Activated CD4-positive, alpha-beta T cell treated with anti-CD3 and anti-CD28 coated beads for 36 hours (primary cell): ENCODE results near the gene NPHP4. TPM values are rescaled to one million over a fixed set of nuclear protein-coding genes. Genes with fewer than 3 reads are reported as not detected.
"Not testable (repeated sequence)": the region's sequence is repeated elsewhere in the genome, so short reads cannot be mapped to it uniquely, and the experiment has no call there.

Experiments
- ATAC-seq: fragments of 200-7000 bp; cut with Tn5 transposase; one replicate; pipeline ENCODE4 v1.10.0; 2021; ENCODE audit warnings: mild to moderate bottlenecking, moderate library complexity
- CTCF ChIA-PET: fragments of 350-600 bp; sonication (Branson Sonifier 250); formaldehyde crosslinking; loops from one replicate; lab custom pipeline; 2021; ENCODE audit warnings: antibody characterized with exemption; lab: Charles Lee
- POLR2A ChIA-PET: fragments of 350-600 bp; sonication (Branson Sonifier 250); formaldehyde crosslinking; loops from one replicate; lab custom pipeline; 2021; ENCODE audit warnings: antibody characterized with exemption, inconsistent platforms; lab: Charles Lee
- DNase-seq: peaks from one replicate; pipeline ENCODE4 v3.0.0-alpha.2; 2020
- H3K27ac Mint-ChIP-seq: one replicate; pipeline ENCODE4 v1.8.0; 2021; ENCODE audit warnings: mixed read lengths
- H3K27me3 Mint-ChIP-seq: one replicate; pipeline ENCODE4 v1.8.0; 2021; ENCODE audit warnings: mixed read lengths
- H3K36me3 Mint-ChIP-seq: one replicate; pipeline ENCODE4 v1.8.0; 2021; ENCODE audit warnings: low read depth, mixed read lengths
- H3K4me1 Mint-ChIP-seq: one replicate; pipeline ENCODE4 v1.8.0; 2021; ENCODE audit warnings: mixed read lengths
- H3K4me3 Mint-ChIP-seq: one replicate; pipeline ENCODE4 v1.8.0; 2021; ENCODE audit warnings: mild to moderate bottlenecking, moderate library complexity, mixed read lengths
- H3K9me3 Mint-ChIP-seq: one replicate; pipeline ENCODE4 v1.8.0; 2021; ENCODE audit warnings: low read depth, mixed read lengths
- intact Hi-C, 2 experiments: fragments of 100-400 bp; cut with DNase I in 1 of 2; cut with micrococcal nuclease in 1 of 2; formaldehyde crosslinking; loops; one replicate each; pipeline versions ENCODE4 v1.14.2 to v1.15.1; 2022 to 2024; cut with DNase I, micrococcal nuclease
- total RNA-seq, 2 experiments: library from RNA; stranded (reverse); gene quantifications; one replicate each; pipeline ENCODE4 v1.2.3, GENCODE V29; 2021

The NPHP4 gene
- total RNA-seq, 2 experiments from 2014 or later, result 12.9 to 14.1 TPM

- ATAC-seq (no peak), DNase-seq (no peak)
- Mint-ChIP-seq H3K4me1 (peaks cover 22% of the 10 kb centered on the region), H3K4me3 (no peak overlapping the region), H3K9me3 (peaks cover 6% of the 10 kb centered on the region), H3K27me3 (no peaks in the 10 kb centered on the region), H3K27ac (no peak overlapping the region), H3K36me3 (peaks cover 28% of the 10 kb centered on the region)
- intact Hi-C loops, result loop anchor here in 1 of 2 experiments (10.0 kb wide), 1 partner anchor 760 kb away; the partner anchor contains the start of gene CAMTA1
- ChIA-PET CTCF (interaction anchor here (0.6 to 0.7 kb wide), 3 partner anchors 26 to 380 kb away, joined by 3 read pairs; no protein-coding TSS in a partner anchor), POLR2A (interaction anchor here (1.4 to 2.5 kb wide), 2 partner anchors 30 to 32 kb away, joined by 5 to 15 read pairs; partner anchors contain the start of gene NPHP4)
Measured at GRCh38 chr1:6024376-6024775, 32.2 kb upstream of the NPHP4 start.

GRCh38 chr1:6023346-6023745 is 31.1 kb upstream of the NPHP4 start:
- CTCF ChIA-PET, result interaction anchor here (1.2 kb wide), 1 partner anchor 31 kb away, joined by 3 read pairs; no protein-coding TSS in a partner anchor
- no peak overlapping the region for H3K4me3 Mint-ChIP-seq
- H3K9me3 Mint-ChIP-seq, result peaks cover 6% of the 10 kb centered on the region
- H3K36me3 Mint-ChIP-seq, result peaks cover 19% of the 10 kb centered on the region
- no peak for ATAC-seq
- POLR2A ChIA-PET, result interaction anchor here (1.1 kb wide), 1 partner anchor 11 kb away, joined by 4 read pairs; no protein-coding TSS in a partner anchor
- no peak for DNase-seq
- intact Hi-C loops, result loop anchor here in 1 of 2 experiments (10.0 kb wide), 1 partner anchor 761 kb away; the partner anchor contains the start of gene CAMTA1
- peaks cover 11% of the 10 kb centered on the region for H3K4me1 Mint-ChIP-seq
- H3K27ac Mint-ChIP-seq, result no peak overlapping the region
- H3K27me3 Mint-ChIP-seq, result no peaks in the 10 kb centered on the region

- CTCF ChIA-PET, result no interaction called here
- no peak overlapping the region for H3K27ac Mint-ChIP-seq
Measured at GRCh38 chr1:6022193-6022592, 30.0 kb upstream of the NPHP4 start.

GRCh38 chr1:6019166-6019845 is 27.1 kb upstream of the NPHP4 start:
- ATAC-seq, result no peak
- no peak for DNase-seq
- Mint-ChIP-seq H3K27me3 (no peaks in the 10 kb centered on the region), H3K9me3 (peaks cover 6% of the 10 kb centered on the region), H3K27ac (no peak overlapping the region), H3K4me1 (no peaks in the 10 kb centered on the region), H3K4me3 (no peak overlapping the region), H3K36me3 (peaks cover 3% of the 10 kb centered on the region)
- POLR2A ChIA-PET, result interaction anchor here (0.6 kb wide), 1 partner anchor 56 kb away, joined by 3 read pairs; no protein-coding TSS in a partner anchor
- CTCF ChIA-PET, result no interaction called here
- intact Hi-C loops, result no loop called here

More at GRCh38 chr1:6022193-6022592, 30.0 kb upstream of the NPHP4 start:
- no peak for DNase-seq
- Mint-ChIP-seq H3K4me1 (peaks cover 9% of the 10 kb centered on the region), H3K36me3 (peaks cover 9% of the 10 kb centered on the region), H3K9me3 (peaks cover 6% of the 10 kb centered on the region), H3K4me3 (no peak overlapping the region), H3K27me3 (no peaks in the 10 kb centered on the region)
- intact Hi-C loops, result loop anchor here in 1 of 2 experiments (10.0 kb wide), 1 partner anchor 763 kb away; the partner anchor contains the start of gene CAMTA1
- no peak for ATAC-seq
- POLR2A ChIA-PET, result interaction anchor here (1.1 kb wide), 1 partner anchor 12 kb away, joined by 4 read pairs; no protein-coding TSS in a partner anchor

- H3K36me3 Mint-ChIP-seq, POLR2A ChIA-PET, H3K4me3 Mint-ChIP-seq, H3K27me3 Mint-ChIP-seq, DNase-seq, H3K9me3 Mint-ChIP-seq, H3K4me1 Mint-ChIP-seq, CTCF ChIA-PET, intact Hi-C loops, H3K27ac Mint-ChIP-seq, ATAC-seq: not testable (repeated sequence)
Measured at GRCh38 chr1:6017654-6018053, 25.4 kb upstream of the NPHP4 start.

- Mint-ChIP-seq H3K36me3 (peaks cover 8% of the 10 kb centered on the region), H3K27ac (no peak overlapping the region), H3K4me1 (no peaks in the 10 kb centered on the region), H3K4me3 (no peak overlapping the region), H3K27me3 (no peaks in the 10 kb centered on the region), H3K9me3 (no peaks in the 10 kb centered on the region)
- POLR2A ChIA-PET, result no interaction called here
- CTCF ChIA-PET, result no interaction called here
- ATAC-seq (no peak), DNase-seq (no peak)
- intact Hi-C loops, result no loop called here
Measured at GRCh38 chr1:6016191-6016865, 24.1 kb upstream of the NPHP4 start.

- Mint-ChIP-seq H3K27me3 (no peaks in the 10 kb centered on the region), H3K4me1 (peaks cover 2% of the 10 kb centered on the region), H3K36me3 (peaks cover 10% of the 10 kb centered on the region), H3K27ac (no peak overlapping the region), H3K9me3 (no peaks in the 10 kb centered on the region), H3K4me3 (no peak overlapping the region)
- POLR2A ChIA-PET, result no interaction called here
- intact Hi-C loops, result no loop called here
- no peak for DNase-seq
- CTCF ChIA-PET, result no interaction called here
- no peak for ATAC-seq
Measured at GRCh38 chr1:6014130-6014999, 22.1 kb upstream of the NPHP4 start.

- CTCF ChIA-PET, result interaction anchor here (0.7 kb wide), 1 partner anchor 40 kb away, joined by 3 read pairs; no protein-coding TSS in a partner anchor
Measured at GRCh38 chr1:6013491-6013890, 21.3 kb upstream of the NPHP4 start.

GRCh38 chr1:6012529-6013318 is 20.5 kb upstream of the NPHP4 start:
- Mint-ChIP-seq H3K36me3 (peaks cover 10% of the 10 kb centered on the region), H3K27ac (peak overlapping the region; percentile 37), H3K4me1 (peaks cover 2% of the 10 kb centered on the region), H3K4me3 (no peak overlapping the region), H3K9me3 (no peaks in the 10 kb centered on the region), H3K27me3 (no peaks in the 10 kb centered on the region)
- DNase-seq (no peak), ATAC-seq (peak; percentile 23)
- POLR2A ChIA-PET, result no interaction called here
- intact Hi-C loops, result no loop called here
- CTCF ChIA-PET, result interaction anchor here (0.7 kb wide), 1 partner anchor 39 kb away, joined by 3 read pairs; no protein-coding TSS in a partner anchor

More at GRCh38 chr1:6013491-6013890, 21.3 kb upstream of the NPHP4 start:
- Mint-ChIP-seq H3K27ac (no peak overlapping the region), H3K27me3 (no peaks in the 10 kb centered on the region), H3K4me1 (peaks cover 2% of the 10 kb centered on the region), H3K4me3 (no peak overlapping the region), H3K9me3 (no peaks in the 10 kb centered on the region), H3K36me3 (peaks cover 10% of the 10 kb centered on the region)
- intact Hi-C loops, result no loop called here
- DNase-seq (no peak), ATAC-seq (no peak)
- POLR2A ChIA-PET, result no interaction called here

GRCh38 chr1:6011946-6012258 is 19.7 kb upstream of the NPHP4 start:
- Mint-ChIP-seq H3K4me1 (peaks cover 11% of the 10 kb centered on the region), H3K4me3 (no peak overlapping the region), H3K27me3 (no peaks in the 10 kb centered on the region), H3K9me3 (no peaks in the 10 kb centered on the region), H3K27ac (no peak overlapping the region), H3K36me3 (peaks cover 10% of the 10 kb centered on the region)
- no peak for ATAC-seq
- CTCF ChIA-PET, result no interaction called here
- DNase-seq, result no peak
- intact Hi-C loops, result no loop called here
- POLR2A ChIA-PET, result no interaction called here
